Upper lobe of left lung (tissue), 4 donors: ENCODE data around the gene FAM151B.

ENCODE experiments used
- CTCF ChIP-seq, 6 experiments: fragments of 450-650 bp in 4 of 6; fragments of 200-600 bp in 2 of 6; sonication (generic) in 2 of 6; IDR thresholded peaks; one replicate each; pipeline ENCODE4 v1.5.1; 2016 to 2019; ENCODE audit warnings: antibody characterized with exemption in 6 of 6
- POLR2AphosphoS5 ChIP-seq, 2 donors: sonication (generic); formaldehyde crosslinking; IDR thresholded peaks; one replicate each; pipeline ENCODE4 v1.5.1; 2017; ENCODE audit warnings: antibody characterized with exemption in 2 of 2

- TF ChIP-seq CTCF (IDR thresholded peaks at IDR 0.05) = no peak
- no peak for TF ChIP-seq POLR2AphosphoS5 (IDR thresholded peaks at IDR 0.05)
These were observed 4.2 kb upstream of the FAM151B start for GRCh38 chr5:80483636-80484232.
